GM12873 (cell line): Measurements from ENCODE around the gene SLC30A2.

Experiments used
- CTCF ChIP-seq: IDR thresholded peaks from 2 replicates; pipeline ENCODE4 v1.5.1; 2012; ENCODE audit warnings: low read depth, mild to moderate bottlenecking, moderate library complexity, low read length, control low read depth; ENCODE audit not compliant: insufficient read depth; ENCODE audit errors: missing control alignments

Gene SLC30A2

GRCh38 chr1:26017606-26018005 is 28.3 kb downstream of the SLC30A2 start:
- TF ChIP-seq CTCF, result no peak

GRCh38 chr1:26016953-26017545 is 28.9 kb downstream of the SLC30A2 start:
- no peak for TF ChIP-seq CTCF

- TF ChIP-seq CTCF, result no peak
Measured at GRCh38 chr1:26016258-26016952, 29.5 kb downstream of the SLC30A2 start.

GRCh38 chr1:26015358-26015757 is 30.6 kb downstream of the SLC30A2 start:
- TF ChIP-seq CTCF, result no peak

- TF ChIP-seq CTCF, result no peak
Measured at GRCh38 chr1:26014179-26014578, 31.7 kb downstream of the SLC30A2 start.

GRCh38 chr1:26012864-26013263 is 33.1 kb downstream of the SLC30A2 start:
- TF ChIP-seq CTCF, result no peak

- TF ChIP-seq CTCF, result no peak
Measured at GRCh38 chr1:26010825-26011224, 35.1 kb downstream of the SLC30A2 start.
